Fibroblast of lung (primary cell): ENCODE measurements around the gene PHF3.

Source experiments
- CTCF ChIP-seq, 2 donors: IDR thresholded peaks in 1 of 2; conservative IDR thresholded peaks in 1 of 2; 1 replicate in 1 of 2; 2 replicates in 1 of 2; pipeline ENCODE4 v1.5.1; 2011 to 2012; ENCODE audit warnings: low read length in 2 of 2, control low read depth in 1 of 2, inconsistent platforms in 1 of 2, low read depth in 1 of 2, mild to moderate bottlenecking in 1 of 2
- EZH2 ChIP-seq: IDR thresholded peaks from 2 replicates; pipeline ENCODE4 v1.5.1; 2012; ENCODE audit warnings: low read length, control low read depth, mild to moderate bottlenecking; ENCODE audit errors: missing control alignments

GRCh38 chr6:63630466-63630865 lies 5.1 kb upstream of the PHF3 start:
- TF ChIP-seq CTCF (conservative IDR thresholded peaks at IDR 0.05 in 1 of 2, IDR thresholded peaks at IDR 0.05 in 1 of 2; ENCODE audit: low read depth in 1 of 2, low read length in 2 of 2) (no peak), EZH2 (no peak)
